ENCODE results near the gene STRBP.
"Not testable (repeated sequence)": the region's sequence is repeated elsewhere in the genome, so short reads cannot be mapped to it uniquely, and the experiment has no call there.

STRBP gene

GRCh38 chr9:123283455-123283854, 15.1 kb upstream of the STRBP start:
- no peak for DNase-seq (ENCODE audit: low read depth)
- TF ChIP-seq CTCF (IDR thresholded peaks at IDR 0.05; ENCODE audit: insufficient read depth, low read depth, low read length, missing control alignments), result no peak
- H3K4me3 ChIP-seq (ENCODE audit: low read length), result no peak overlapping the region

GRCh38 chr9:123283048-123283408, 14.6 kb upstream of the STRBP start:
- no peak for DNase-seq (ENCODE audit: low read depth)
- TF ChIP-seq CTCF (IDR thresholded peaks at IDR 0.05; ENCODE audit: insufficient read depth, low read depth, low read length, missing control alignments), result no peak
- H3K4me3 ChIP-seq (ENCODE audit: low read length), result no peak overlapping the region

GRCh38 chr9:123282362-123283047, 14.1 kb upstream of the STRBP start:
- peak; percentile 36 for DNase-seq (ENCODE audit: low read depth)
- H3K4me3 ChIP-seq (ENCODE audit: low read length), result no peak overlapping the region
- TF ChIP-seq CTCF (IDR thresholded peaks at IDR 0.05; ENCODE audit: insufficient read depth, low read depth, low read length, missing control alignments), result no peak

- TF ChIP-seq CTCF (IDR thresholded peaks at IDR 0.05; ENCODE audit: insufficient read depth, low read depth, low read length, missing control alignments), result no peak
- no peak overlapping the region for H3K4me3 ChIP-seq (ENCODE audit: low read length)
- DNase-seq (ENCODE audit: low read depth), result no peak
Observed at GRCh38 chr9:123281659-123282350, 13.4 kb upstream of the STRBP start.

GRCh38 chr9:123278879-123279493, 10.6 kb upstream of the STRBP start:
- H3K4me3 ChIP-seq (ENCODE audit: low read length); DNase-seq (ENCODE audit: low read depth): not testable (repeated sequence)

- DNase-seq (ENCODE audit: low read depth), result no peak
- no peak for TF ChIP-seq CTCF (IDR thresholded peaks at IDR 0.05; ENCODE audit: insufficient read depth, low read depth, low read length, missing control alignments)
- no peak overlapping the region for H3K4me3 ChIP-seq (ENCODE audit: low read length)
Observed at GRCh38 chr9:123278361-123278760, 10.0 kb upstream of the STRBP start.

GRCh38 chr9:123276551-123276950, 8.2 kb upstream of the STRBP start:
- H3K4me3 ChIP-seq (ENCODE audit: low read length), result no peak overlapping the region
- no peak for TF ChIP-seq CTCF (IDR thresholded peaks at IDR 0.05; ENCODE audit: insufficient read depth, low read depth, low read length, missing control alignments)
- no peak for DNase-seq (ENCODE audit: low read depth)

GRCh38 chr9:123271133-123271532, 2.7 kb upstream of the STRBP start:
- H3K4me3 ChIP-seq (ENCODE audit: low read length); DNase-seq (ENCODE audit: low read depth): not testable (repeated sequence)

Data from epithelial cell of esophagus (primary cell).